Uterus (tissue), 4 donors: ENCODE results near the gene QKI. TPM values are rescaled to one million over a fixed set of nuclear protein-coding genes. Genes with fewer than 3 reads are reported as not detected.

Experiments used
- DNase-seq, 2 donors: peaks; one replicate each; pipeline ENCODE4 v3.0.0-alpha.2; 2019 to 2020
- H3K27ac ChIP-seq, 2 donors: fragments of 200-600 bp; sonication (generic); 1 replicate in 1 of 2; 2 replicates in 1 of 2; pipeline ENCODE4 v1.5.1; 2016 to 2018
- H3K27me3 ChIP-seq, 2 donors: fragments of 200-600 bp; sonication (generic); one replicate each; pipeline ENCODE4 v1.5.1; 2018 to 2019; ENCODE audit warnings: control low read depth in 1 of 2
- H3K36me3 ChIP-seq, 2 donors: fragments of 200-600 bp; sonication (generic); one replicate each; pipeline ENCODE4 v1.5.1; 2019; ENCODE audit warnings: control low read depth in 1 of 2
- H3K4me1 ChIP-seq, 2 donors: fragments of 200-600 bp; sonication (generic); one replicate each; pipeline ENCODE4 v1.5.1; 2018 to 2019; ENCODE audit warnings: control low read depth in 1 of 2
- H3K4me3 ChIP-seq, 2 donors: fragments of 200-600 bp; sonication (generic); 1 replicate in 1 of 2; 2 replicates in 1 of 2; pipeline ENCODE4 v1.5.1; 2018 to 2019; ENCODE audit warnings: mild to moderate bottlenecking in 1 of 2
- H3K9me3 ChIP-seq, 2 donors: fragments of 200-600 bp; sonication (generic); one replicate each; pipeline ENCODE4 v1.5.1; 2019; ENCODE audit warnings: control low read depth in 1 of 2
- POLR2A ChIP-seq, 2 donors: fragments of 450-650 bp; IDR thresholded peaks; one replicate each; pipeline ENCODE4 v1.6.1; 2016; ENCODE audit warnings: antibody characterized with exemption in 2 of 2, mild to moderate bottlenecking in 1 of 2, moderate library complexity in 1 of 2
- intact Hi-C: fragments of 100-400 bp; cut with DNase I; formaldehyde crosslinking; loops from one replicate; pipeline ENCODE4 v1.15.1; 2023; ENCODE audit warnings: low total_unique reads
- total RNA-seq, 4 donors: library from RNA; depleted of rRNA in 3 of 4; stranded (reverse); fragments of >200 nt in 3 of 4; gene quantifications; one replicate each; pipeline versions ENCODE4 v1.1.0 to v1.2.4, GENCODE V29; 2014 to 2023
- TF ChIP-seq, protein P1 (sequence below), 4 experiments: fragments of 200-600 bp in 2 of 4; fragments of 450-650 bp in 2 of 4; sonication (generic) in 2 of 4; IDR thresholded peaks; one replicate each; pipeline ENCODE4 v1.5.1; 2016 to 2019; ENCODE audit warnings: antibody characterized with exemption in 4 of 4, mild to moderate bottlenecking in 2 of 4, moderate library complexity in 1 of 4
- donor health status: DM: yes; HTN: yes; CAD: no.

QKI gene
- total RNA-seq, 4 donors from 2014 or later, result 93.5 to 213 (median 164) TPM

DNA sequence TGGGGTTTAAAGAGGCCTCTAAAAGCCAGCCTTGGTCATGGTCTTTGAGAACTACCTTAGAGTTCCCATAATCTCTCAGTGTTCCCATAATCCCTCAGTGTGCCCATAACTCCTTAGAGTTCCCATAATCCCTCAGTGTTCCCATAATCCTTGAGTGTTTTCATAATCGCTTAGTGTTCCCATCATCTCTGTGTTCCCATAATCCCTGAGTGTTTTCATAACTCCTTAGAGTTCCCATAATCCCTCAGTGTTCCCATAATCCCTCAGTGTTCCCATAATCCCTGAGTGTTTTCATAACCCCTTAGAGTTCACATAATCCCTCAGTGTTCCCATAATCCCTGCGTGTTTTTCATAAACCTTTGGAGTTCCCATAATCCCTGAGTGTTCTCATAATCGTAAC lies 199.2 kb downstream of the QKI start:
- H3K27ac ChIP-seq, result no peak overlapping the region
- H3K4me3 ChIP-seq, result no peak overlapping the region
- H3K36me3 ChIP-seq, result no peaks in the 10 kb centered on the region
- H3K9me3 ChIP-seq, result no peaks in the 10 kb centered on the region
- DNase-seq, result no peak
- intact Hi-C loops, result no loop called here
- no peaks in the 10 kb centered on the region for H3K27me3 ChIP-seq
- no peaks in the 10 kb centered on the region for H3K4me1 ChIP-seq
- TF ChIP-seq, protein P1, sequence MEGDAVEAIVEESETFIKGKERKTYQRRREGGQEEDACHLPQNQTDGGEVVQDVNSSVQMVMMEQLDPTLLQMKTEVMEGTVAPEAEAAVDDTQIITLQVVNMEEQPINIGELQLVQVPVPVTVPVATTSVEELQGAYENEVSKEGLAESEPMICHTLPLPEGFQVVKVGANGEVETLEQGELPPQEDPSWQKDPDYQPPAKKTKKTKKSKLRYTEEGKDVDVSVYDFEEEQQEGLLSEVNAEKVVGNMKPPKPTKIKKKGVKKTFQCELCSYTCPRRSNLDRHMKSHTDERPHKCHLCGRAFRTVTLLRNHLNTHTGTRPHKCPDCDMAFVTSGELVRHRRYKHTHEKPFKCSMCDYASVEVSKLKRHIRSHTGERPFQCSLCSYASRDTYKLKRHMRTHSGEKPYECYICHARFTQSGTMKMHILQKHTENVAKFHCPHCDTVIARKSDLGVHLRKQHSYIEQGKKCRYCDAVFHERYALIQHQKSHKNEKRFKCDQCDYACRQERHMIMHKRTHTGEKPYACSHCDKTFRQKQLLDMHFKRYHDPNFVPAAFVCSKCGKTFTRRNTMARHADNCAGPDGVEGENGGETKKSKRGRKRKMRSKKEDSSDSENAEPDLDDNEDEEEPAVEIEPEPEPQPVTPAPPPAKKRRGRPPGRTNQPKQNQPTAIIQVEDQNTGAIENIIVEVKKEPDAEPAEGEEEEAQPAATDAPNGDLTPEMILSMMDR (IDR thresholded peaks at IDR 0.05), result no peak
- TF ChIP-seq POLR2A (IDR thresholded peaks at IDR 0.05), result no peak

DNA sequence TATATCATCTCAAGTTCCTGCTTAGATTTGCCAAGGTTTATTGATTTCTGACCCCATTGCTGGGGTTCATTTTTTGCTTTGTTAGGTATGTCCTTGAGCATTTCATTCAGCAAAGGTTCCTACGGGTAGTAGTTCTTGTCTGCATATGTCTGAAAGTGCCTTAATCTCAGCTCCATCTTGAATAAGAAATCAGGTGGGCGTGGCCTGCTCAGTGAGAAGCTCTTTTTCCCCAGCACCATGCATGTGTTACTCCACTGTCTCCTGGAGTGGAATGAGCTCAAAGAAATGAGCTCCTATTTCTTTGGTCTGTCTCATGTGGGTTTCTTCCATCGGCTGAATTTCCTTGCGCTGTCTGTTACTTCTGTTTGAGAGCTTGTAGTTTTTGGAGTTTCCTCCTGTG lies 201.9 kb downstream of the QKI start:
- no peak overlapping the region for H3K4me3 ChIP-seq
- H3K27me3 ChIP-seq, result no peaks in the 10 kb centered on the region
- DNase-seq, result no peak
- no peaks in the 10 kb centered on the region for H3K9me3 ChIP-seq
- intact Hi-C loops, result no loop called here
- no peaks in the 10 kb centered on the region for H3K4me1 ChIP-seq
- TF ChIP-seq POLR2A (IDR thresholded peaks at IDR 0.05), result no peak
- TF ChIP-seq, protein P1 (IDR thresholded peaks at IDR 0.05), result no peak
- no peak overlapping the region for H3K27ac ChIP-seq
- H3K36me3 ChIP-seq, result no peaks in the 10 kb centered on the region

DNA sequence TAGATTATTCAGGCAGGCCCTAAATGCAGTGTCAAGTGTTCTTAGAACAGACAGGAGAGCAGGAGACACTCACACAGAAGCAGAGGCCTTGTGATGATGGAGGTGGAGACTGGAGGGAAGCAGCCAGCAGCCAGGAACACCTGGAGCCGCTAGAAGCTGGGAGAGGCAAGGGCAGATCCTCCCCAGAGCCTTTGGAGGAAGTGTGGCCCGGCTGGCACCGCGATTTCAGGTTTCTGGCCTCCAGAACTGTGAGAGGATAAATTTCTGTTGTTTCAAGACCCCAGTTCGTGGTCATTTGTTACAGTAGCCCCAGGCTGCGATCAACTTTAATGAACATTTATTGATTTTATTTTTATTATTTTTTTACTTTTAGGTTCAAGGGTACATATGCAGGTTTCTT lies 203.0 kb downstream of the QKI start:
- Histone ChIP-seq H3K27me3 (no peaks in the 10 kb centered on the region), H3K27ac (no peak overlapping the region), H3K36me3 (no peaks in the 10 kb centered on the region), H3K9me3 (no peaks in the 10 kb centered on the region), H3K4me1 (no peaks in the 10 kb centered on the region), H3K4me3 (no peak overlapping the region)
- no peak for TF ChIP-seq POLR2A (IDR thresholded peaks at IDR 0.05)
- no peak for DNase-seq
- intact Hi-C loops, result no loop called here

DNA sequence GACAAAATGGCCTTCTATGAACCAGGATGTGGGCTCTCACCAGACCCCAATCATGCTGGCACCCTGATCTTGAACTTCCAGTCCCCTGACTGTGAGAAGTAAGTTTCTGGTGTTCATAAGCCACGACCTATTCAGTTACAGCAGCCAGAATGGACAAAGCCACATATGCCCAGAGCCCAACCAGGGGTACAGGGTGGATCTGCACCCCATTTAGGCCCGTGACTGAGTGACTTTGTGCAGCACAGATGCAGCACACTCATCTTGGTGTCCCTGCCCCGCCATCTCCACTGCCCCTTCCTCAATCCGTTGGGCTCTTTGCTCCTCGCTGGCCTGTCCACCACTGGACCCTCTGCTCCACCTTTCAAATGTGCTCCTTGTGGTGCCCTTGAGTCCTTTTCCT lies 205.6 kb downstream of the QKI start:
- DNase-seq, result no peak
- no peak for TF ChIP-seq POLR2A (IDR thresholded peaks at IDR 0.05)
- TF ChIP-seq, protein P1 (IDR thresholded peaks at IDR 0.05), result no peak
- Histone ChIP-seq H3K27me3 (no peaks in the 10 kb centered on the region), H3K4me1 (no peaks in the 10 kb centered on the region), H3K4me3 (no peak overlapping the region), H3K9me3 (no peaks in the 10 kb centered on the region), H3K36me3 (no peaks in the 10 kb centered on the region), H3K27ac (no peak overlapping the region)
- intact Hi-C loops, result no loop called here

DNA sequence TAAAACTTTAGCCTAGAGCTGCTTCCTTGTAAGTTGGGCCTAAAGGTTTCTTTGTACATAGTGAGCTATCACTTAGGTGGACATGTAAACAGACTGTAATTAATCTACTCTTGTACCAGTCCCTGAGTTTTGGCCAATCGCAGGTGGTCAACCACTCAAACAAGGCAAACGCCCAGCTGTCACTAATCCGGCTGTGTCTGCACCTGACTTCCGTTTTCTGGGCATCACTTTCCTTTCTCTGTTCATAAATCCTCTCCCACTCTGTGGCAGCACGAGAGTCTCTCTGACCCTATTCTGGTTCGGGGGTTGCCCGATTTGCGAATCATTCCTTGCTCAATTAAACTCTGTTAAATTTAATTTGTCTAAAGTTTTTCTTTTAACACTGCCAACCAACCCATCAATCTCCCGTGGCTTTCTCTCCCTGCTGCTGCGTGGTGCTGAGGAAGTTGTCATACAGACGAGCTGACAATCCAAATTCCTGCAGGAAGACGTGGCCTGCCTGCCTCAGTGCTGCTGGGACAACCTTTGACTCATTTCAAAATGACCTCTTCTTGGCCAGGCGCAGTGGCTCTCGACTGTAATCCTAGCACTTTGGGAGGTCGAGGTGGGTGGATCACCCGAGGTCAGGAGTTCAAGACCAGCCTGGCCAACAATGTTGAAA lies 206.3 kb downstream of the QKI start:
- Histone ChIP-seq H3K36me3 (no peaks in the 10 kb centered on the region), H3K9me3 (no peaks in the 10 kb centered on the region), H3K27me3 (no peaks in the 10 kb centered on the region), H3K4me3 (no peak overlapping the region), H3K27ac (no peak overlapping the region), H3K4me1 (no peaks in the 10 kb centered on the region)
- intact Hi-C loops, result no loop called here
- DNase-seq, result no peak
- TF ChIP-seq, protein P1 (IDR thresholded peaks at IDR 0.05), result no peak
- TF ChIP-seq POLR2A (IDR thresholded peaks at IDR 0.05), result no peak

DNA sequence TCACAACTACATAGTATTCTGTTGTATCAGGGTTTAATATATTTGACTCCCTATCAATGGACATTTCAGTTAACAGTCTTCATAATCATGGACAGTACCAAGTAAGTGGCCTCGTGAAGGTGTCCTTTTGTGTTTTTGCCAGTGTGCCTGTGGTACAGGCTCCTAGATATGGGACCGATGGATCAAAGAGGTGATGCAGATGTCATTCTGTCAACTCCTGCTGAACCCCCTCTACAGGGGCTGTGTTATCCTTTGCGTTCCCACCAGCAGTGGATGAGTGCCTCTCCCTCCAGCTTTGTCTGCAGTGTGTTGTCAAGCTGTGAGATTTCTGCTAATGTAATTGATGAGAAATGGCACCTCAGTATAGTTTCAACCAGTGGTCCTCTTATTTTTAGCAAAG lies 210.7 kb downstream of the QKI start:
- Histone ChIP-seq H3K36me3 (no peaks in the 10 kb centered on the region), H3K4me3 (no peak overlapping the region), H3K27me3 (no peaks in the 10 kb centered on the region), H3K9me3 (no peaks in the 10 kb centered on the region), H3K27ac (no peak overlapping the region), H3K4me1 (no peaks in the 10 kb centered on the region)
- intact Hi-C loops, result no loop called here
- TF ChIP-seq, protein P1 (IDR thresholded peaks at IDR 0.05), result no peak
- no peak for TF ChIP-seq POLR2A (IDR thresholded peaks at IDR 0.05)
- DNase-seq, result no peak
